ENCODE results near the gene VRK3.

The VRK3 gene

DNA sequence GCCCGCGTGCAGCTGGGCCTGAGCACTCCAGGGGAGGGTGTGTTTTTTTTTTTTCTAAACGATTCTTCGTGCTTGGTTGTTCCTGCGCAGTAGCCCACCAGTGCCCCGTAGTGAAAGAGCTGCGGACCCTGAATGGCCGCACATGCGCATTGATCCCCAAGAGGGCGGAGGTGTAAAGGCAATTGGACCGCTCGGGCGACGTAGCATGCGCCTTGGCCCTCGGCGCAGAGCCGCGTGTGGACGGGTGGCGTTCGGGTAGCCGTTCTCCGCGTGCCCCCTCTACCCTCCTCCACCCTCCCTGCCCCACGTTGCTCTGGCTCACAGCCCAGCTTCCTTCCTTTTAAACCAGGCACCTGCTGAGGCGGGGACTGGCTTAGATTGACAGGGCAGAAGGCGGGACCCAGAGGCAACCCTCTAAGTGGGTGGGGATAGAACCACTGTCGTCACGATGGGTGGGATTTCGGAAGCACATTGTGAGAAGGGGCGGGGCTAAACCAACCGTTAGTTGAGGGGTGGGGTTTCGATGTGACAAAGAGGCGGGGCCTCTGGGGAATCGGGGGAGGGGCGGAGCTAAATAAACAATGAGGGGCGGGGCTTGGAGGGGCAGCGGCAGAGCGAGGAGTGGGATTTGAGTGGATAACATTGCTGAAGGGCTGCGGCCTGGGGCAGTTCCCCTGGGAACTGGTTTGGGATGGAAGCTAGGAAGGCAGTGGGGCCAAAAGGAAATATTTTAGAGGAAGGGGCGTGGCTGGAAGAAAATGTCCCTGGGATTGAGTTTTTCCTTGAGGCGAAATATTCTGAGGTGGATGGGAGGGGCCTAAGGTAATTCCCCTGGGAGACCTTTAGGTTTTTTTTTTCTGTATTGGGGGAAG, 95.3 kb downstream of the VRK3 start:
- DNase-seq: peak; percentile 93 to 97 (median 95)

GRCh38 chr19:49929121-49929610, 96.0 kb downstream of the VRK3 start, which contains the start of the genes ATF5 and NUP62:
Gene ATF5, plus strand, starts transcription at chr19:49929205. Its CDS starts 1,646 bp downstream, at chr19:49930851.
Gene NUP62, minus strand, starts transcription at chr19:49929504. Its CDS starts 19,697 bp downstream, at chr19:49909807.
- DNase-seq: peak; percentile 93 to 97 (median 96)

- peak in 1 of 4 experiments; percentile 3 for DNase-seq
Observed at GRCh38 chr19:49927526-49928264, 97.5 kb downstream of the VRK3 start.

DNA sequence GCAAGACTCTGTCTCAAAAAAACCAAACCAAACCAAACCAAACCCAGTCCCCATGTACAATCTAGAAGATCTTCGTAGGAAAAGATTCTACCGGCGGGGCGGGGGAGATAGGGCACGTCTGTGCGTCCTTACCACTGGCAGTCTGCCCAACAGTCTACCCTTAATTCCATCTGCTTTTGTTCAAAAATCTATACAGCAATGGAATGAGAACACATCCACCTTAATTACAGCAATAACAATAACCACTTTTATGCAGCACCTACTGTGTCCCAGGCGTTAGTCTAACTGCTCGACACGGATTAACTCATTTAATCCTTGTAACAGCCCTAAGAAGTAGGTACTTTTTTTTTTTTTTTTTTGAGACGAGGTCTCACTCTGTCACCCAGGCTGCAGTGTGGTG, 98.7 kb downstream of the VRK3 start:
- DNase-seq: no peak
